Measurements from ENCODE around the gene PPAN.

Gene PPAN

GRCh38 chr19:10112895-10113591 is 6.9 kb downstream of the PPAN start:
- Histone ChIP-seq H3K9me3 (no peaks in the 10 kb centered on the region), H3K4me3 (ENCODE audit: low read depth in 1 of 2, low read length in 1 of 2) (no peak overlapping the region), H3K4me1 (ENCODE audit: control insufficient read depth in 1 of 2, insufficient read depth in 1 of 2, low read depth in 1 of 2, low read length in 1 of 2) (peaks cover 23 to 25% of the 10 kb centered on the region in 2 experiments), H3K36me3 (peaks cover 47% of the 10 kb centered on the region), H3K27ac (no peak overlapping the region), H3K27me3 (no peaks in the 10 kb centered on the region)
- TF ChIP-seq CTCF (IDR thresholded peaks at IDR 0.05): peak; percentile 24

- Histone ChIP-seq H3K4me1 (ENCODE audit: control insufficient read depth in 1 of 2, insufficient read depth in 1 of 2, low read depth in 1 of 2, low read length in 1 of 2) (peaks cover 23 to 26% of the 10 kb centered on the region in 2 experiments), H3K9me3 (no peaks in the 10 kb centered on the region), H3K27me3 (no peaks in the 10 kb centered on the region), H3K4me3 (ENCODE audit: low read depth in 1 of 2, low read length in 1 of 2) (no peak overlapping the region), H3K36me3 (peaks cover 47% of the 10 kb centered on the region), H3K27ac (no peak overlapping the region)
- no peak for TF ChIP-seq CTCF (IDR thresholded peaks at IDR 0.05)
Observed at GRCh38 chr19:10113592-10113963, 7.4 kb downstream of the PPAN start.

GRCh38 chr19:10113964-10114650 is 7.9 kb downstream of the PPAN start:
- no peaks in the 10 kb centered on the region for H3K9me3 ChIP-seq
- H3K4me3 ChIP-seq (ENCODE audit: low read depth in 1 of 2, low read length in 1 of 2): no peak overlapping the region
- TF ChIP-seq CTCF (IDR thresholded peaks at IDR 0.05): no peak
- H3K36me3 ChIP-seq: peaks cover 47% of the 10 kb centered on the region
- no peak overlapping the region for H3K27ac ChIP-seq
- H3K27me3 ChIP-seq: no peaks in the 10 kb centered on the region
- peaks cover 27 to 31% of the 10 kb centered on the region in 2 experiments for H3K4me1 ChIP-seq (ENCODE audit: control insufficient read depth in 1 of 2, insufficient read depth in 1 of 2, low read depth in 1 of 2, low read length in 1 of 2)

GRCh38 chr19:10114651-10115391 is 8.7 kb downstream of the PPAN start:
- Histone ChIP-seq H3K4me3 (ENCODE audit: low read depth in 1 of 2, low read length in 1 of 2) (no peak overlapping the region), H3K36me3 (peaks cover 43% of the 10 kb centered on the region), H3K27me3 (no peaks in the 10 kb centered on the region), H3K9me3 (no peaks in the 10 kb centered on the region), H3K27ac (no peak overlapping the region), H3K4me1 (ENCODE audit: control insufficient read depth in 1 of 2, insufficient read depth in 1 of 2, low read depth in 1 of 2, low read length in 1 of 2) (peaks cover 31 to 37% of the 10 kb centered on the region in 2 experiments)
- TF ChIP-seq CTCF (IDR thresholded peaks at IDR 0.05): no peak

- Histone ChIP-seq H3K4me3 (ENCODE audit: low read depth in 1 of 2, low read length in 1 of 2) (no peak overlapping the region), H3K4me1 (ENCODE audit: control insufficient read depth in 1 of 2, insufficient read depth in 1 of 2, low read depth in 1 of 2, low read length in 1 of 2) (peaks cover 33 to 37% of the 10 kb centered on the region in 2 experiments), H3K27ac (no peak overlapping the region), H3K9me3 (no peaks in the 10 kb centered on the region), H3K27me3 (no peaks in the 10 kb centered on the region), H3K36me3 (peaks cover 39% of the 10 kb centered on the region)
- no peak for TF ChIP-seq CTCF (IDR thresholded peaks at IDR 0.05)
Observed at GRCh38 chr19:10115392-10116084, 9.4 kb downstream of the PPAN start.

Data from neutrophil (primary cell).